Gastroesophageal sphincter (tissue), 4 donors: ENCODE measurements around the gene CYP26B1. TPM values are rescaled to one million over a fixed set of nuclear protein-coding genes. Genes with fewer than 3 reads are reported as not detected.
A peak's percentile ranks its signal among the peaks of the same experiment; 100 is the strongest.

ENCODE experiments used
- ATAC-seq: fragments of 150-250 bp; one replicate; pipeline ENCODE4 v1.9.1; 2016; ENCODE audit warnings: mild to moderate bottlenecking, moderate library complexity
- H3K27ac ChIP-seq, 4 donors: fragments of 200-600 bp; sonication (generic) in 3 of 4; 1 replicate in 3 of 4; 2 replicates in 1 of 4; pipeline ENCODE4 v1.5.1; 2016 to 2019
- H3K27me3 ChIP-seq: fragments of 200-600 bp; sonication (generic); one replicate; pipeline ENCODE4 v1.5.1; 2019
- H3K36me3 ChIP-seq, 2 donors: fragments of 200-600 bp; sonication (generic); one replicate each; pipeline ENCODE4 v1.5.1; 2019; ENCODE audit warnings: control low read depth in 1 of 2
- H3K4me1 ChIP-seq, 3 donors: fragments of 200-600 bp; sonication (generic); 1 replicate in 2 of 3; 2 replicates in 1 of 3; pipeline ENCODE4 v1.5.1; 2016 to 2019; ENCODE audit warnings: control low read depth in 2 of 3
- H3K4me3 ChIP-seq, 2 donors: fragments of 200-600 bp; sonication (generic); one replicate each; pipeline ENCODE4 v1.5.1; 2019; ENCODE audit warnings: mild to moderate bottlenecking in 1 of 2, moderate library complexity in 1 of 2
- H3K9me3 ChIP-seq, 3 donors: fragments of 200-600 bp; sonication (generic); one replicate each; pipeline ENCODE4 v1.5.1; 2017 to 2019; ENCODE audit warnings: control low read depth in 2 of 3
- EP300 ChIP-seq: sonication (generic); formaldehyde crosslinking; IDR thresholded peaks from one replicate; pipeline ENCODE4 v1.6.1; 2017; ENCODE audit warnings: antibody characterized with exemption, mild to moderate bottlenecking
- POLR2A ChIP-seq, 2 donors: fragments of 450-650 bp; IDR thresholded peaks; one replicate each; pipeline ENCODE4 v1.6.1; 2017; ENCODE audit warnings: antibody characterized with exemption in 2 of 2, mild to moderate bottlenecking in 2 of 2, moderate library complexity in 1 of 2
- POLR2AphosphoS5 ChIP-seq: sonication (generic); formaldehyde crosslinking; IDR thresholded peaks from one replicate; pipeline ENCODE4 v1.6.1; 2017; ENCODE audit warnings: antibody characterized with exemption
- WGBS, 2 donors: methylation state at CpG; one replicate each; pipeline ENCODE4 v1.1.5; 2018; ENCODE audit warnings: low coverage in 1 of 2; 5-methylcytosine and 5-hydroxymethylcytosine counted together
- total RNA-seq, 4 donors: library from RNA; depleted of rRNA; stranded (reverse); fragments of >200 nt; gene quantifications; one replicate each; pipeline ENCODE4 v1.1.0, GENCODE V29; 2016
- TF ChIP-seq, protein P1 (sequence below), 4 experiments: fragments of 200-600 bp in 2 of 4; fragments of 450-650 bp in 2 of 4; sonication (generic) in 1 of 4; IDR thresholded peaks; one replicate each; pipeline ENCODE4 v1.5.1; 2017 to 2019; ENCODE audit warnings: antibody characterized with exemption in 4 of 4, mild to moderate bottlenecking in 2 of 4, moderate library complexity in 2 of 4

The CYP26B1 gene
- total RNA-seq, 4 donors from 2014 or later, result 0.47 to 4.0 (median 1.4) TPM

DNA sequence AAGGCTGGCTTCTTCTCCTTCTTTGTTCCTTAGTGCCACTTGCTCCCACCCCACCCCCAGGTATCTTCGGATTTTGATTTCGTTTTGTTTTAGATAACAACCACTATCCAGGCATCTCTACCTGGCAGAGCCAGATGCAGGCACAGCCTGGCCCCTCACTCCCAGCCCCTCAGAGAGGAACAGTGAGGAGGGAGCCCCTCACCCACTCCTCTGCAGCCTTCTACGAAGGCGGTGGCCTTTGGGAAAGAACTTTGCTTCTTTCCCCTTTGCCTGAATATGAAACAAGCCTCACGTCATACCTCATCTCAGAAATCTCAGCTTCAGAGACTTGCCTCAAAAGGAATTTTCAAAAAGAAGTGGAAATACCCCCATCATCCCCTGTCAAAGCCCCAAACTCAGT lies 6.3 kb upstream of the CYP26B1 start:
- Histone ChIP-seq H3K4me3 (no peak overlapping the region), H3K9me3 (no peaks in the 10 kb centered on the region), H3K27ac (no peak overlapping the region), H3K36me3 (no peaks in the 10 kb centered on the region), H3K4me1 (peaks cover 0 to 18% (median 13%) of the 10 kb centered on the region in 3 donors), H3K27me3 (peaks cover 98% of the 10 kb centered on the region)
- no peak for TF ChIP-seq EP300
- TF ChIP-seq, protein P1, sequence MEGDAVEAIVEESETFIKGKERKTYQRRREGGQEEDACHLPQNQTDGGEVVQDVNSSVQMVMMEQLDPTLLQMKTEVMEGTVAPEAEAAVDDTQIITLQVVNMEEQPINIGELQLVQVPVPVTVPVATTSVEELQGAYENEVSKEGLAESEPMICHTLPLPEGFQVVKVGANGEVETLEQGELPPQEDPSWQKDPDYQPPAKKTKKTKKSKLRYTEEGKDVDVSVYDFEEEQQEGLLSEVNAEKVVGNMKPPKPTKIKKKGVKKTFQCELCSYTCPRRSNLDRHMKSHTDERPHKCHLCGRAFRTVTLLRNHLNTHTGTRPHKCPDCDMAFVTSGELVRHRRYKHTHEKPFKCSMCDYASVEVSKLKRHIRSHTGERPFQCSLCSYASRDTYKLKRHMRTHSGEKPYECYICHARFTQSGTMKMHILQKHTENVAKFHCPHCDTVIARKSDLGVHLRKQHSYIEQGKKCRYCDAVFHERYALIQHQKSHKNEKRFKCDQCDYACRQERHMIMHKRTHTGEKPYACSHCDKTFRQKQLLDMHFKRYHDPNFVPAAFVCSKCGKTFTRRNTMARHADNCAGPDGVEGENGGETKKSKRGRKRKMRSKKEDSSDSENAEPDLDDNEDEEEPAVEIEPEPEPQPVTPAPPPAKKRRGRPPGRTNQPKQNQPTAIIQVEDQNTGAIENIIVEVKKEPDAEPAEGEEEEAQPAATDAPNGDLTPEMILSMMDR (IDR thresholded peaks at IDR 0.05), result no peak
- TF ChIP-seq POLR2A (IDR thresholded peaks at IDR 0.05), result no peak
- no peak for TF ChIP-seq POLR2AphosphoS5
- WGBS, 2 donors, result 82 to 100% methylated on average over 2 to 5 of the region's 5 CpGs
- no peak for ATAC-seq

DNA sequence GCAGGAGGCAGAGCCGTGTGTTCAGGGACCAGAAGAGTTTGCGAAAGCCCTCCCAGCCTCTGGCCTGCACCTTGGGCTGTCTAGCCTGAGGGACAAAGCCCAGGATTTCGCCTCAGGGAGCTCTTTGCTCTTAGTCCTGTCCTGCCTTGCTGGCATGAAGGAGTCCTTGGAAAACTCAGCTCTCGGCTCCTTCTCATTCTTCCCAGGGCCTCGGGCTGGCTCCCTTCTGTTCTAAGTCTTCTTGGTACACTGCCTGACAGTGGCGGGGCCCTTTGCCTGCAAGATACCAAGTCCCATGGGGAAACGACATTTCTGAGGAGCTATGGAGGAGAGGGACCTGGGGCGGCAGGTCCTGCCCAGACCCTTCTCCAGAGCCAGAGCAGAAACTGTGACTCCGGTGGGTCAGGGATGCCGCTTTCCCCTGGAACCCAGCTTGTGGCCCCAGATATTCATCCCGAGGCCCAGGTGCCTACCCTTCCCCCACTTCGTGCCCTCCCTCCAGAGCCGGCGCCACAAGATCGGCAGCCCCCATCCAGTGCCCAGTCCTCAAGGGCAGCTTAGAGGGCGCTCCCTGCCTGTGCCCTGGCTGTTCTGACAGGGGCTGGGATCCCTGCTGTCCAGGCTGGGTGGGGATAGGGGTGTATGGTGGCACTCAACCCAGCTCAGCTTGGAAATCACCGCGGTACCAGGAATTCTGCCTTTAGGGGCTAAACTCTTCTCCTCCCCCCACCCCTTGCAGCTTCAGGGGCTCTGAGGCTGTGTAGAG lies 5.5 kb upstream of the CYP26B1 start:
- TF ChIP-seq, protein P1 (IDR thresholded peaks at IDR 0.05), result no peak
- TF ChIP-seq POLR2A (IDR thresholded peaks at IDR 0.05), result no peak
- TF ChIP-seq EP300, result no peak
- TF ChIP-seq POLR2AphosphoS5, result no peak
- Histone ChIP-seq H3K9me3 (no peaks in the 10 kb centered on the region), H3K36me3 (no peaks in the 10 kb centered on the region), H3K4me1 (peaks cover 0 to 23% (median 13%) of the 10 kb centered on the region in 3 donors), H3K4me3 (no peak overlapping the region), H3K27me3 (peaks cover 96% of the 10 kb centered on the region), H3K27ac (no peak overlapping the region)
- no peak for ATAC-seq
- no CpG with 5 or more reads among the region's 18 CpGs for WGBS, 2 donors

DNA sequence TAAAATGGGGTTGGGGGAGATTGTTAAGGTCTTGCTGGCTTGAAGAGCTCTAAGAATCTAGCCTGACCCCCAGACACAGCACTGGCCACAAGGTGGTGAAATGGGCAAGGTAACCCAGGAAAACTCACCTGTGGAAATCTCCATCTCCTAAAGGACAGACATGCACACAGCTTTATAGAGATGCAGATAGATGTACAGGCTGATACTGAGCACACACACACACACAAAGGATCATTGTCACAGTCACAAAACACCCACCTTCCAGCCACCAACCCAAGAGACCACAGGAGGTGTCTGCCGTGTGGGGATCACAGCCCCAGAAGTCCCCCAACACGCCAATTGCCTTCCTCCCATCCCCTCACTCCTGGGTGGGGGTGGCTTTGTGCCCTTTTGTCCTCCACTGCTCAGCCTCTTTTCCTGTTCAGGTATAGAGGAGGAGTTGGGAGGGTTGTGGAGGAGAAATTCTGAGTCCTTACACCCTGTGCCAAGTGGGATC lies 3.2 kb upstream of the CYP26B1 start:
- no peaks in the 10 kb centered on the region for H3K36me3 ChIP-seq
- H3K27me3 ChIP-seq, result peaks cover 96% of the 10 kb centered on the region
- no peaks in the 10 kb centered on the region for H3K9me3 ChIP-seq
- no peak overlapping the region for H3K4me3 ChIP-seq
- H3K27ac ChIP-seq, result no peak overlapping the region
- no peak for ATAC-seq
- 20 to 56% methylated on average over 1 to 2 of the region's 2 CpGs for WGBS, 2 donors
- TF ChIP-seq, protein P1 (IDR thresholded peaks at IDR 0.05), result no peak
- TF ChIP-seq EP300 (no peak), POLR2AphosphoS5 (no peak), POLR2A (IDR thresholded peaks at IDR 0.05) (no peak)
- peaks cover 0 to 46% (median 34%) of the 10 kb centered on the region in 3 donors for H3K4me1 ChIP-seq

DNA sequence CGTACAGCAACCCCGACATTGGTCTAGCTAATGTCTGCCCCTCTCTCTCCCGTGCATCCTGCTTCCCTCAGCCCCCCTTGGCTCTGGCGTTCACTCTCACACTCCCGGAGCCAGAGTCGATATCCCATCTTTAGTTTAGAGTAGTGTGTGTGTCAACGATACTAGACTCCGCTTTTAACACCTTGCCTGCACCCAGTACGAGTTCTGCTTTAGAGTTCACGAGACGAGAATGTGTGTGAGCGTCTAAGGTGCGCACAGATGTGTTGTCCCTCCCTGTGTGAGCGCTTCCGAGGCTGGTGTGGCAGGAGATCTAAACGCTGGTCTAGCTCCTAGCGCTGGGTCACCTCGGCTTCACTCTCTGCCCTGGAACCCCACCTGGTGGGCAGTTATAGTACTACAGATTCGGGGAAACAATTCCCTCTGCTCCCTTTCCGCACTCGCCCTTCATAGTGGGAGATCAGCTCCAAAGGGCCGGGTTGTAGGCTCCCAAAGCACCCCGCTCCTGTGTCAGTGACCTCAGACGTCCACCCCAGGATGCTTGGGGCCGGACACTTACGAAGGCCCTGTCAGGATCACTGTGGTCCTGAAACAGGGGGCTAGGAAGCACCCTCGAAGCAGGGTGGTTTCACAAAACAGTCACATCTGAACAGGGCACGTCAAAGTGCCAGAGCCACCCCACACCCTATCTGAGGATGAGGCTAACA lies 2.6 kb upstream of the CYP26B1 start:
- H3K27me3 ChIP-seq, result peaks cover 96% of the 10 kb centered on the region
- WGBS, 2 donors, result 4 to 8% methylated on average over 7 to 22 of the region's 28 CpGs

More for the DNA sequence above, 2.6 kb upstream of the CYP26B1 start:
- no peak for TF ChIP-seq POLR2A (IDR thresholded peaks at IDR 0.05)
- TF ChIP-seq EP300, result no peak
- TF ChIP-seq, protein P1 (IDR thresholded peaks at IDR 0.05), result peak in 3 of 4 experiments; percentile 92 to 95 (median 94)
- TF ChIP-seq POLR2AphosphoS5, result no peak
- H3K4me1 ChIP-seq, result peaks cover 0 to 52% (median 40%) of the 10 kb centered on the region in 3 donors
- ATAC-seq, result peak; percentile 76
- H3K4me3 ChIP-seq, result peak overlapping the region in 1 of 2 donors; percentile 57
- no peak overlapping the region for H3K27ac ChIP-seq
- no peaks in the 10 kb centered on the region for H3K9me3 ChIP-seq
- H3K36me3 ChIP-seq, result no peaks in the 10 kb centered on the region
